OCI-LY1 (cell line): ENCODE results near the gene RPE65.
"Not testable (repeated sequence)": the region's sequence is repeated elsewhere in the genome, so short reads cannot be mapped to it uniquely, and the experiment has no call there.

ENCODE experiments used
- EZH2 ChIP-seq: fragments of 200-600 bp; sonication (generic), shearing (Covaris generic); IDR thresholded peaks from 2 replicates; pipeline ENCODE4 v1.8.0; 2017; ENCODE audit warnings: borderline replicate concordance, mixed run types, mild to moderate bottlenecking, antibody characterized with exemption, low read length, moderate library complexity, mixed read lengths
- TF ChIP-seq, protein P1 (sequence below): fragments of 200-600 bp; sonication (generic), shearing (Covaris generic); IDR thresholded peaks from 2 replicates; pipeline ENCODE4 v1.5.1; 2017; ENCODE audit warnings: mild to moderate bottlenecking, antibody characterized with exemption, low read length, moderate library complexity, mixed read lengths

DNA sequence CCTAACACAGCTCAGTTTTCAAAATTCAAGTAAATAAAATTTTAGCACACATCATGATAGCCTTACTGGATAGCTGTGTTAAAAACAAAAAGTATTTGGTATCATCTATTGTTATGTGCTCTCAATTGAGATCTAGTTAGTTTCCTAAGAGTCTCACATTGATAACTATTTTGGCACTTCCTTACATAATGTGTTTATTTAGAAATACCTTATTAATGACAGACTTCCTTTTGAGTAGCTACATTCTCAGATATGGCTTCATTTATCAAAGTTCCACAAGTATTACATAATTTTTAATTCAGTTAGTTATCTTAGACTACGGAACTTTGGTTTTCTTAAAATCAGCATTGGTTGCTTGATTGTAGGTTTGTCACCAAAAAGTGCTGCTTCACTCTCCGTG lies 26.9 kb upstream of the RPE65 start:
- TF ChIP-seq, protein P1, sequence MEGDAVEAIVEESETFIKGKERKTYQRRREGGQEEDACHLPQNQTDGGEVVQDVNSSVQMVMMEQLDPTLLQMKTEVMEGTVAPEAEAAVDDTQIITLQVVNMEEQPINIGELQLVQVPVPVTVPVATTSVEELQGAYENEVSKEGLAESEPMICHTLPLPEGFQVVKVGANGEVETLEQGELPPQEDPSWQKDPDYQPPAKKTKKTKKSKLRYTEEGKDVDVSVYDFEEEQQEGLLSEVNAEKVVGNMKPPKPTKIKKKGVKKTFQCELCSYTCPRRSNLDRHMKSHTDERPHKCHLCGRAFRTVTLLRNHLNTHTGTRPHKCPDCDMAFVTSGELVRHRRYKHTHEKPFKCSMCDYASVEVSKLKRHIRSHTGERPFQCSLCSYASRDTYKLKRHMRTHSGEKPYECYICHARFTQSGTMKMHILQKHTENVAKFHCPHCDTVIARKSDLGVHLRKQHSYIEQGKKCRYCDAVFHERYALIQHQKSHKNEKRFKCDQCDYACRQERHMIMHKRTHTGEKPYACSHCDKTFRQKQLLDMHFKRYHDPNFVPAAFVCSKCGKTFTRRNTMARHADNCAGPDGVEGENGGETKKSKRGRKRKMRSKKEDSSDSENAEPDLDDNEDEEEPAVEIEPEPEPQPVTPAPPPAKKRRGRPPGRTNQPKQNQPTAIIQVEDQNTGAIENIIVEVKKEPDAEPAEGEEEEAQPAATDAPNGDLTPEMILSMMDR: not testable (repeated sequence)
- not testable (repeated sequence) for TF ChIP-seq EZH2
